Measurements from ENCODE around the gene IVNS1ABP. TPM values are rescaled to one million over a fixed set of nuclear protein-coding genes. Genes with fewer than 3 reads are reported as not detected.
A peak's percentile ranks its signal among the peaks of the same experiment; 100 is the strongest.

The IVNS1ABP gene
- total RNA-seq, 1 experiment from 2014 or later = 51.0 TPM

- no peak for DNase-seq (ENCODE audit: low read depth)
These were observed 23.0 kb downstream of the IVNS1ABP start for GRCh38 chr1:185293967-185294542.

GRCh38 chr1:185292237-185292636 is 24.8 kb downstream of the IVNS1ABP start:
- DNase-seq (ENCODE audit: low read depth) = no peak

- no peak for DNase-seq (ENCODE audit: low read depth)
These were observed 25.4 kb downstream of the IVNS1ABP start for GRCh38 chr1:185291652-185292051.

GRCh38 chr1:185291159-185291558 is 25.9 kb downstream of the IVNS1ABP start:
- DNase-seq (ENCODE audit: low read depth) = no peak

GRCh38 chr1:185289880-185290279 is 27.2 kb downstream of the IVNS1ABP start:
- DNase-seq (ENCODE audit: low read depth) = no peak

GRCh38 chr1:185288435-185288834 is 28.6 kb downstream of the IVNS1ABP start:
- no peak for DNase-seq (ENCODE audit: low read depth)

GRCh38 chr1:185287451-185287850 is 29.6 kb downstream of the IVNS1ABP start:
- DNase-seq (ENCODE audit: low read depth) = no peak

GRCh38 chr1:185284533-185285276 is 32.3 kb downstream of the IVNS1ABP start:
- no peak for DNase-seq (ENCODE audit: low read depth)

- DNase-seq (ENCODE audit: low read depth) = no peak
These were observed 32.9 kb downstream of the IVNS1ABP start for GRCh38 chr1:185284116-185284515.

GRCh38 chr1:185281245-185281644 is 35.8 kb downstream of the IVNS1ABP start:
- no peak for DNase-seq (ENCODE audit: low read depth)

GRCh38 chr1:185280589-185280988 is 36.5 kb downstream of the IVNS1ABP start:
- no peak for DNase-seq (ENCODE audit: low read depth)

GRCh38 chr1:185279571-185279970 is 37.5 kb downstream of the IVNS1ABP start:
- peak; percentile 59 for DNase-seq (ENCODE audit: low read depth)

- DNase-seq (ENCODE audit: low read depth) = no peak
These were observed 45.1 kb downstream of the IVNS1ABP start for GRCh38 chr1:185271921-185272320.

GRCh38 chr1:185268352-185268751 is 48.7 kb downstream of the IVNS1ABP start:
- no peak for DNase-seq (ENCODE audit: low read depth)

GRCh38 chr1:185267701-185268100 is 49.3 kb downstream of the IVNS1ABP start:
- no peak for DNase-seq (ENCODE audit: low read depth)

GRCh38 chr1:185267301-185267700 is 49.7 kb downstream of the IVNS1ABP start:
- DNase-seq (ENCODE audit: low read depth) = no peak

GRCh38 chr1:185265314-185265713 is 51.7 kb downstream of the IVNS1ABP start:
- no peak for DNase-seq (ENCODE audit: low read depth)

GRCh38 chr1:185263780-185264179 is 53.3 kb downstream of the IVNS1ABP start:
- DNase-seq (ENCODE audit: low read depth) = no peak

- DNase-seq (ENCODE audit: low read depth) = no peak
These were observed 53.8 kb downstream of the IVNS1ABP start for GRCh38 chr1:185263292-185263691.

- DNase-seq (ENCODE audit: low read depth) = no peak
These were observed 54.9 kb downstream of the IVNS1ABP start for GRCh38 chr1:185262151-185262550.

- no peak for DNase-seq (ENCODE audit: low read depth)
These were observed 56.4 kb downstream of the IVNS1ABP start for GRCh38 chr1:185260611-185261010.

- no peak for DNase-seq (ENCODE audit: low read depth)
These were observed 58.4 kb downstream of the IVNS1ABP start for GRCh38 chr1:185258676-185259075.

GRCh38 chr1:185257950-185258208 is 59.2 kb downstream of the IVNS1ABP start:
- DNase-seq (ENCODE audit: low read depth) = peak; percentile 27
